GM12878 (cell line): ENCODE measurements around the gene CFAP99. TPM values are rescaled to one million over a fixed set of nuclear protein-coding genes. Genes with fewer than 3 reads are reported as not detected.

Experiments used
- ATAC-seq: fragments of 200-7000 bp; cut with Tn5 transposase; 3 replicates; pipeline ENCODE4 v1.9.1; 2020; ENCODE audit warnings: mild to moderate bottlenecking, moderate library complexity
- BruUV-seq: library from RNA; stranded (reverse); fragments of 400-500 nt; replicated peaks from 2 replicates; lab custom pipeline; 2021; lab: Mats Ljungman, UMichigan
- CTCF ChIA-PET: fragments of 300-600 bp; sonication (Branson Sonifier 250); formaldehyde crosslinking; extraction: SDS; loops from one replicate; lab custom pipeline; 2021; ENCODE audit warnings: inconsistent platforms; lab: Yijun Ruan, JAX
- POLR2A ChIA-PET: fragments of 350-600 bp; formaldehyde crosslinking; extraction: SDS; loops from one replicate; lab custom pipeline; 2021; ENCODE audit warnings: inconsistent platforms; lab: Charles Lee
- RAD21 ChIA-PET: fragments of 300-600 bp; sonication (Branson Sonifier 250); formaldehyde crosslinking; loops from one replicate; lab custom pipeline; 2023; ENCODE audit warnings: antibody characterized with exemption; ENCODE audit not compliant: unreplicated experiment; lab: Charles Lee
- SMC1A ChIA-PET: fragments of 300-600 bp; sonication (Branson Sonifier 250); formaldehyde crosslinking; loops from one replicate; lab custom pipeline; 2023; ENCODE audit not compliant: unreplicated experiment, uncharacterized antibody; lab: Charles Lee
- DNase-seq: peaks from one replicate; pipeline ENCODE4 v3.0.0-alpha.2; 2011; ENCODE audit warnings: low read depth, low spot score
- FAIRE-seq: peaks from 3 replicates; lab custom pipeline; 2011; peaks lifted over from hg19 to GRCh38; lab: Jason Lieb, UNC
- H2AFZ ChIP-seq: 2 replicates; pipeline ENCODE4 v1.6.0; 2011; ENCODE audit warnings: low read depth, low read length, control low read depth; ENCODE audit not compliant: control insufficient read depth
- H3K27ac ChIP-seq: 2 replicates; pipeline ENCODE4 v1.5.1; 2011; ENCODE audit warnings: control low read depth; ENCODE audit not compliant: control insufficient read depth, insufficient read depth
- H3K27me3 ChIP-seq, 2 experiments: replicated peaks in 1 of 2; 2 replicates each; pipeline versions ENCODE4 v1.6.0 to v1.6.1; 2011; ENCODE audit warnings: low read length in 1 of 2; ENCODE audit not compliant: control insufficient read depth in 2 of 2, insufficient read depth in 2 of 2
- H3K36me3 ChIP-seq, 2 experiments: 2 replicates each; pipeline ENCODE4 v1.5.1; 2011; ENCODE audit warnings: low read length in 1 of 2; ENCODE audit not compliant: control insufficient read depth in 2 of 2, insufficient read depth in 2 of 2
- H3K4me1 ChIP-seq: 2 replicates; pipeline ENCODE4 v1.6.1; 2011; ENCODE audit warnings: mild to moderate bottlenecking, low read length, moderate library complexity, mixed read lengths; ENCODE audit not compliant: control insufficient read depth, insufficient read depth
- H3K4me2 ChIP-seq: 2 replicates; pipeline ENCODE4 v1.6.0; 2011; ENCODE audit warnings: control low read depth; ENCODE audit not compliant: control insufficient read depth, insufficient read depth
- H3K4me3 ChIP-seq: fragments of 200-600 bp; sonication (generic); 2 replicates; pipeline ENCODE4 v1.5.1; 2016
- H3K79me2 ChIP-seq: 2 replicates; pipeline ENCODE4 v1.6.0; 2011; ENCODE audit warnings: low read length; ENCODE audit not compliant: control insufficient read depth, insufficient read depth
- H3K9ac ChIP-seq: 2 replicates; pipeline ENCODE4 v1.8.0; 2011; ENCODE audit warnings: low read length, control low read depth, mixed read lengths; ENCODE audit not compliant: control insufficient read depth, insufficient read depth
- H3K9me3 ChIP-seq: replicated peaks from 3 replicates; pipeline ENCODE4 v1.5.1; 2011; ENCODE audit warnings: mild to moderate bottlenecking, low read length; ENCODE audit not compliant: control insufficient read depth, insufficient read depth
- H4K20me1 ChIP-seq: 2 replicates; pipeline ENCODE4 v1.6.0; 2011; ENCODE audit not compliant: control insufficient read depth, insufficient read depth
- CBX3 ChIP-seq: fragments of 200-600 bp; sonication (generic); IDR thresholded peaks from 2 replicates; pipeline ENCODE4 v1.6.1; 2016; ENCODE audit warnings: low read depth, borderline replicate concordance
- ESRRA ChIP-seq: IDR thresholded peaks from 2 replicates; pipeline ENCODE4 v1.6.1; 2012; ENCODE audit warnings: mild to moderate bottlenecking, low read length, improper control_type of control experiment
- MTA2 ChIP-seq: fragments of 450-650 bp; IDR thresholded peaks from 2 replicates; pipeline ENCODE4 v1.6.1; 2016; ENCODE audit warnings: low read depth, mild to moderate bottlenecking, moderate library complexity
- MYC ChIP-seq: IDR thresholded peaks from 2 replicates; pipeline ENCODE4 v1.6.1; 2011; ENCODE audit warnings: mild to moderate bottlenecking, low read length, moderate library complexity, inconsistent platforms; ENCODE audit not compliant: insufficient read depth, insufficient replicate concordance, insufficient read length, severe bottlenecking
- NFXL1 ChIP-seq: fragments of 450-650 bp; IDR thresholded peaks from 2 replicates; pipeline ENCODE4 v1.6.1; 2017; ENCODE audit warnings: antibody characterized with exemption, mild to moderate bottlenecking, borderline replicate concordance
- NFYB ChIP-seq: IDR thresholded peaks from 2 replicates; pipeline ENCODE4 v1.6.1; 2011; ENCODE audit warnings: low read depth, mild to moderate bottlenecking, low read length, improper control_type of control experiment, moderate library complexity; ENCODE audit not compliant: insufficient read depth
- SMAD1 ChIP-seq: fragments of 450-650 bp; IDR thresholded peaks from 2 replicates; pipeline ENCODE4 v1.6.1; 2018; ENCODE audit warnings: mild to moderate bottlenecking, low read depth; ENCODE audit not compliant: partially characterized antibody
- SMARCA5 ChIP-seq: fragments of 450-650 bp; IDR thresholded peaks from 2 replicates; pipeline ENCODE4 v1.6.1; 2017; ENCODE audit warnings: mild to moderate bottlenecking
- WGBS: methylation state at CpG from one replicate; pipeline ENCODE4 v1.1.6; 2016; ENCODE audit warnings: low lambda C conversion rate; ENCODE audit not compliant: insufficient replicate concordance, insufficient coverage; ENCODE audit errors: missing lambda C conversion rate; 5-methylcytosine and 5-hydroxymethylcytosine counted together
- in situ Hi-C: fragments of 300-500 bp; cut with MboI; formaldehyde crosslinking; loops from 9 replicates; pipeline ENCODE4 v1.14.3; 2018; ENCODE audit warnings: mixed read lengths
- intact Hi-C: fragments of 100-400 bp; cut with micrococcal nuclease; formaldehyde crosslinking; loops from one replicate; pipeline ENCODE4 v1.14.2; 2022; ENCODE audit not compliant: unreplicated experiment
- polyA plus RNA-seq, 11 experiments: library from polyadenylated mRNA; depleted of rRNA in 4 of 11; unstranded in 6 of 11; stranded (reverse) in 5 of 11; fragments of >200 nt; fragmentation: Nextera tagmentation in 4 of 11; fragmentation: Illumina TruSeq in 1 of 11; extraction: Ambion mirVana in 4 of 11; extraction: Trizol in 1 of 11; gene quantifications; 1 replicate in 1 of 11; 2 replicates in 10 of 11; pipeline versions ENCODE4 v1.2.1 to v1.2.3, GENCODE V29; 2011 to 2016; ENCODE audit warnings: inconsistent platforms in 2 of 11, missing spikeins in 2 of 11, low read depth in 1 of 11
- total RNA-seq, 4 experiments: library from RNA; depleted of rRNA in 3 of 4; stranded (reverse); fragments of >200 nt in 3 of 4; fragmentation: Illumina TruSeq in 1 of 4; extraction: Trizol in 1 of 4; gene quantifications; 2 replicates each; pipeline versions ENCODE4 v1.2.1 to v1.2.3, GENCODE V29; 2013 to 2021
- TF ChIP-seq, protein P1 (sequence below): fragments of 450-650 bp; IDR thresholded peaks from 2 replicates; pipeline ENCODE4 v1.6.1; 2017; ENCODE audit warnings: borderline replicate concordance

The CFAP99 gene
- total and polyA plus RNA-seq, 10 of the 15 experiments (the other 5 are each of a cell fraction or from before 2014, with no cell fraction given): not detected

DNA sequence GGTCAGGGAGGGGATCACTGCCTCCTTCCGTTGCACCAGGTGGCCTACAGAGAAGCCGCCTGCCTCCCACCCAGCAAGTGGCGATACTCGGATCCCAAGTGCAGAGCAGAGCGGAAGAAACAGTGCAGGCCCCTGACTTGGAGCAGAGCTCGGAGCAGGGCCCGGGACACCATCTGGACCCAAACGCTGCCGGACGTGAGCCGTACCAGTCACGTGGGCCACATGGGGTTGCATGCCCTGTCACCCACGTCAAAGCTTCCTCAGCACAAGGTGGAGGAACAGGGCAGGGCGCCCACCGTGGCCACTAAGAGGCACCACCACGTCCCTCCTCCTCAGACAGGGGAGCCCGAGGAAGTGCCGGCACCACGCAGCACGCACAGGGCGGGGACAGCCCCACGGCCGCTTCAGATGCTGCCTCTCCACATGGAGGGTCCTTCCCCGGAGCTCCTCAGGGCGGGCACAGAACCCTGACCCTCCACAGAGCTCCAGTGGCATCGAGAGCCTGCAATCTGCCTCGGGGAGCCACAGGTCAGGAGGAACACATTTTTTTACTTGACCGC is 19.0 kb upstream of the CFAP99 start:
- WGBS: 45% methylated on average over 28 of the region's 28 CpGs
- no peaks in the 10 kb centered on the region for H3K9me3 ChIP-seq
- H2AFZ ChIP-seq: no peak overlapping the region
- H3K27me3 ChIP-seq: peaks cover 4 to 6% of the 10 kb centered on the region in 2 experiments; a peak in 3 of 4 replicates
- CTCF ChIA-PET: interaction anchor here (0.6 to 1.1 kb wide), 2 partner anchors 9 to 10 kb away, joined by 3 to 5 read pairs; no protein-coding TSS in a partner anchor
- POLR2A ChIA-PET: no interaction called here
- in situ Hi-C loops: no loop called here
- no peak for DNase-seq
- H3K27ac ChIP-seq: no peak overlapping the region
- TF ChIP-seq CBX3 (no peak), ESRRA (no peak), SMARCA5 (no peak), MTA2 (no peak), NFXL1 (no peak), SMAD1 (no peak), MYC (no peak), NFYB (no peak)
- TF ChIP-seq, protein P1, sequence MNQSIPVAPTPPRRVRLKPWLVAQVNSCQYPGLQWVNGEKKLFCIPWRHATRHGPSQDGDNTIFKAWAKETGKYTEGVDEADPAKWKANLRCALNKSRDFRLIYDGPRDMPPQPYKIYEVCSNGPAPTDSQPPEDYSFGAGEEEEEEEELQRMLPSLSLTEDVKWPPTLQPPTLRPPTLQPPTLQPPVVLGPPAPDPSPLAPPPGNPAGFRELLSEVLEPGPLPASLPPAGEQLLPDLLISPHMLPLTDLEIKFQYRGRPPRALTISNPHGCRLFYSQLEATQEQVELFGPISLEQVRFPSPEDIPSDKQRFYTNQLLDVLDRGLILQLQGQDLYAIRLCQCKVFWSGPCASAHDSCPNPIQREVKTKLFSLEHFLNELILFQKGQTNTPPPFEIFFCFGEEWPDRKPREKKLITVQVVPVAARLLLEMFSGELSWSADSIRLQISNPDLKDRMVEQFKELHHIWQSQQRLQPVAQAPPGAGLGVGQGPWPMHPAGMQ: no peak
- TF ChIP-seq, all 136 proteins: peak for 0
- FAIRE-seq (no peak), ATAC-seq (no peak)
- Histone ChIP-seq H3K9ac (no peak overlapping the region), H3K79me2 (no peaks in the 10 kb centered on the region), H3K4me1 (peaks cover 7% of the 10 kb centered on the region), H3K4me3 (no peak overlapping the region), H3K4me2 (no peak overlapping the region), H3K36me3 (no peaks in the 10 kb centered on the region), H4K20me1 (no peaks in the 10 kb centered on the region)
- BruUV-seq: no TSS peak
- intact Hi-C loops: no loop called here
- SMC1A ChIA-PET: interaction anchor here (1.2 kb wide), 1 partner anchor 25 kb away, joined by 3 read pairs; no protein-coding TSS in a partner anchor
- RAD21 ChIA-PET: no interaction called here
